HEK293 (cell line): ENCODE measurements around the gene ZNF710.

Source experiments
- CTCF ChIA-PET: fragments of 350-600 bp; formaldehyde crosslinking; extraction: SDS; loops from one replicate; lab custom pipeline; 2021; ENCODE audit warnings: antibody characterized with exemption; lab: Yijun Ruan, JAX
- POLR2A ChIA-PET: fragments of 300-600 bp; formaldehyde crosslinking; extraction: SDS; loops from one replicate; lab custom pipeline; 2020; ENCODE audit warnings: antibody characterized with exemption, inconsistent platforms; lab: Yijun Ruan, JAX
- H3K27ac ChIP-seq: fragments of 200-500 bp; sonication (Bioruptor generic); 2 replicates; pipeline ENCODE4 v1.5.1; 2014; ENCODE audit warnings: low read depth, low read length, control low read depth, inconsistent platforms; ENCODE audit errors: extremely low read depth
- H3K36me3 ChIP-seq, 2 experiments: fragments of 200-500 bp in 1 of 2; sonication (Bioruptor generic) in 1 of 2; 1 replicate in 1 of 2; 2 replicates in 1 of 2; pipeline ENCODE4 v1.5.1; 2014 to 2017; ENCODE audit warnings: inconsistent platforms in 2 of 2, low read length in 2 of 2; ENCODE audit not compliant: control insufficient read depth in 2 of 2, insufficient read depth in 1 of 2
- H3K4me1 ChIP-seq: fragments of 200-500 bp; sonication (Bioruptor generic); 2 replicates; pipeline ENCODE4 v1.5.1; 2014; ENCODE audit warnings: mild to moderate bottlenecking, low read length, inconsistent platforms; ENCODE audit not compliant: control insufficient read depth, insufficient read depth
- H3K4me3 ChIP-seq: 2 replicates; pipeline ENCODE4 v1.5.1; 2011; ENCODE audit warnings: low read depth, mild to moderate bottlenecking, control low read depth, low read length, moderate library complexity
- H3K9me3 ChIP-seq: fragments of 200-500 bp; sonication (Bioruptor generic); 2 replicates; pipeline ENCODE4 v1.5.1; 2014; ENCODE audit warnings: low read depth, low read length, inconsistent platforms; ENCODE audit not compliant: control insufficient read depth, insufficient read depth
- KLF1 ChIP-seq: fragments of 450-650 bp; formaldehyde crosslinking; IDR thresholded peaks from 2 replicates; pipeline ENCODE4 v1.5.1; 2016; ENCODE audit warnings: missing biosample characterization, missing genetic modification characterization
- MZF1 ChIP-seq: fragments of 450-650 bp; formaldehyde crosslinking; IDR thresholded peaks from 2 replicates; pipeline ENCODE4 v1.5.1; 2017; ENCODE audit warnings: missing biosample characterization, missing genetic modification characterization, borderline replicate concordance
- ZBTB20 ChIP-seq: fragments of 450-650 bp; formaldehyde crosslinking; IDR thresholded peaks from 2 replicates; pipeline ENCODE4 v1.5.1; 2016; ENCODE audit warnings: missing biosample characterization, missing genetic modification characterization
- ZNF157 ChIP-seq: fragments of 450-650 bp; formaldehyde crosslinking; IDR thresholded peaks from 2 replicates; pipeline ENCODE4 v1.5.1; 2016; ENCODE audit warnings: missing biosample characterization, missing genetic modification characterization
- ZNF16 ChIP-seq: fragments of 450-650 bp; formaldehyde crosslinking; IDR thresholded peaks from 2 replicates; pipeline ENCODE4 v1.5.1; 2016; ENCODE audit warnings: low read depth, missing biosample characterization, missing genetic modification characterization
- ZNF174 ChIP-seq: fragments of 450-650 bp; formaldehyde crosslinking; IDR thresholded peaks from 2 replicates; pipeline ENCODE4 v1.5.0; 2017; ENCODE audit warnings: missing biosample characterization, mild to moderate bottlenecking, missing genetic modification characterization
- ZNF274 ChIP-seq, 2 experiments: fragments of 200-500 bp in 1 of 2; fragments of 450-650 bp in 1 of 2; sonication (Bioruptor generic) in 1 of 2; formaldehyde crosslinking in 1 of 2; IDR thresholded peaks; 2 replicates each; pipeline versions ENCODE4 v1.5.1 to v1.6.1; 2014 to 2016; ENCODE audit warnings: borderline replicate concordance in 1 of 2, inconsistent platforms in 1 of 2, low read length in 1 of 2, missing biosample characterization in 1 of 2, missing genetic modification characterization in 1 of 2
- ZNF324 ChIP-seq: fragments of 450-650 bp; formaldehyde crosslinking; IDR thresholded peaks from 2 replicates; pipeline ENCODE4 v1.5.1; 2016; ENCODE audit warnings: missing biosample characterization, missing genetic modification characterization
- ZNF354C ChIP-seq: fragments of 450-650 bp; formaldehyde crosslinking; IDR thresholded peaks from 2 replicates; pipeline ENCODE4 v1.5.1; 2016; ENCODE audit warnings: missing biosample characterization, missing genetic modification characterization, low read depth, borderline replicate concordance
- ZNF366 ChIP-seq: fragments of 450-650 bp; formaldehyde crosslinking; conservative IDR thresholded peaks from 2 replicates; pipeline ENCODE4 v1.5.1; 2016; ENCODE audit warnings: missing biosample characterization, missing genetic modification characterization
- ZNF37A ChIP-seq: fragments of 450-650 bp; IDR thresholded peaks from 2 replicates; pipeline ENCODE4 v1.5.1; 2018; ENCODE audit warnings: missing biosample characterization, missing genetic modification characterization
- ZNF501 ChIP-seq: fragments of 450-650 bp; formaldehyde crosslinking; IDR thresholded peaks from 2 replicates; pipeline ENCODE4 v1.5.1; 2016; ENCODE audit warnings: missing biosample characterization, missing genetic modification characterization
- ZNF571 ChIP-seq: fragments of 450-650 bp; formaldehyde crosslinking; IDR thresholded peaks from 2 replicates; pipeline ENCODE4 v1.5.0; 2017; ENCODE audit warnings: missing biosample characterization, missing genetic modification characterization
- ZNF837 ChIP-seq: fragments of 450-650 bp; formaldehyde crosslinking; IDR thresholded peaks from 2 replicates; pipeline ENCODE4 v1.5.1; 2016; ENCODE audit warnings: missing biosample characterization, missing genetic modification characterization
- ZNF843 ChIP-seq: fragments of 450-650 bp; formaldehyde crosslinking; IDR thresholded peaks from 2 replicates; pipeline ENCODE4 v1.5.1; 2016; ENCODE audit warnings: missing biosample characterization, missing genetic modification characterization
- TF ChIP-seq, protein P1 (sequence below): fragments of 450-650 bp; formaldehyde crosslinking; IDR thresholded peaks from 2 replicates; pipeline ENCODE4 v1.5.1; 2016; ENCODE audit warnings: missing biosample characterization, missing genetic modification characterization
- TF ChIP-seq, protein P2 (sequence below): fragments of 450-650 bp; formaldehyde crosslinking; IDR thresholded peaks from 2 replicates; pipeline ENCODE4 v1.5.1; 2016; ENCODE audit warnings: missing biosample characterization, missing genetic modification characterization, low read depth
- TF ChIP-seq, protein P3 (sequence below): fragments of 450-650 bp; formaldehyde crosslinking; IDR thresholded peaks from 2 replicates; pipeline ENCODE4 v1.5.1; 2016; ENCODE audit warnings: missing biosample characterization, missing genetic modification characterization
- TF ChIP-seq, protein P4 (sequence below): fragments of 450-650 bp; formaldehyde crosslinking; IDR thresholded peaks from 2 replicates; pipeline ENCODE4 v1.5.1; 2016; ENCODE audit warnings: missing biosample characterization, missing genetic modification characterization

Gene ZNF710

DNA sequence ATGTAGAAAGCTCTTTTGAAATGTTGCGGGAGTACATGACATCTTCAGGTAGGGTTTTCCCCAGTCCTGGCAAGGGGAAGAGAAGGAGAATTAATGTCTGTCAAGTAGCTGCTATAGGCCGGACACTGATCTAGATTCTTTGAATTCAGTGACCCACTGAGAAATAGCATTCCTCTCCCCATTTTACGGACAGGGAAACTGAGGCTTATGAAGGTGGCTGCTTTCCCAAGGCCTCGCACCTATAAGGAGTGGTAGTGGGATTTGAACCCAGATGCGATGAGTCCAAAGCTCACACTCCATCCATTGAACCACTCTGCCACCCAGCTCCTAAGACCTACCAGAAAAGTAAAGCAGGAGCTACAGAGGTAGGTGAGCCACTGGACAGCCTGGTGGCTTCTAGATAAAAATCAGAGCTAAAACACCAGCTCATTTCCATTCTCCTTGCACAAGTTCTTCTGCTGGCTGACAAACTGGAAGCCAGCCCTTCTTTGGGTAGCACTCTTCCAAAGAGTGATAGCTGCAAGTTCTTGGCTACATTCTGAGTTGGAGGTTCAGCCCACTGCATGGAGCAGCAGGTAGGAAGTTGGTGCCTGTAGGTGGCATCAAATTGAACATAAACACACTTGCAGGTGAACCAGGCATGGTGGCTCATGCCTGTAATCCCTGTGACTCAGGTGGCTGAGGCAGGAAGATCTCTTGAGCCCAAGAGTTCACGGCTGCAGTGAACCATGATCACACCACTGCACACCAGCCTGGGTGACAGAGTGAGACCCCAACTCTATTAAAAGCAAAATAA lies 22.0 kb downstream of the ZNF710 start:
- POLR2A ChIA-PET, result no interaction called here
- no peaks in the 10 kb centered on the region for H3K9me3 ChIP-seq
- no peak overlapping the region for H3K4me3 ChIP-seq
- CTCF ChIA-PET, result interaction anchor here (0.5 to 1.5 kb wide), 5 partner anchors 10 to 48 kb away, joined by 3 to 6 read pairs (median 3); no protein-coding TSS in a partner anchor
- peaks cover 2% of the 10 kb centered on the region; the same call in 1 of the 2 replicates for H3K4me1 ChIP-seq
- H3K36me3 ChIP-seq, result no peaks in the 10 kb centered on the region; a peak in 1 of 3 replicates
- TF ChIP-seq MZF1 (no peak), ZNF501 (tag by site-specific recombination) (no peak), ZNF366 (tag by site-specific recombination) (no peak), ZNF354C (tag by site-specific recombination) (no peak), ZNF571 (tag by site-specific recombination) (no peak), ZNF16 (tag by site-specific recombination) (no peak), ZNF174 (tag by site-specific recombination) (no peak), ZBTB20 (tag by site-specific recombination) (no peak), ZNF274 (IDR thresholded peaks at IDR 0.05; ENCODE audit: low read length) (no peak), ZNF274 (tag by site-specific recombination; IDR thresholded peaks at IDR 0.05; ENCODE audit: borderline replicate concordance) (no peak), KLF1 (tag by site-specific recombination) (no peak), ZNF837 (tag by site-specific recombination) (no peak), ZNF157 (tag by site-specific recombination) (no peak), ZNF324 (tag by site-specific recombination) (no peak), ZNF37A (tag by site-specific recombination) (no peak), ZNF843 (tag by site-specific recombination) (no peak)
- TF ChIP-seq, protein P1, sequence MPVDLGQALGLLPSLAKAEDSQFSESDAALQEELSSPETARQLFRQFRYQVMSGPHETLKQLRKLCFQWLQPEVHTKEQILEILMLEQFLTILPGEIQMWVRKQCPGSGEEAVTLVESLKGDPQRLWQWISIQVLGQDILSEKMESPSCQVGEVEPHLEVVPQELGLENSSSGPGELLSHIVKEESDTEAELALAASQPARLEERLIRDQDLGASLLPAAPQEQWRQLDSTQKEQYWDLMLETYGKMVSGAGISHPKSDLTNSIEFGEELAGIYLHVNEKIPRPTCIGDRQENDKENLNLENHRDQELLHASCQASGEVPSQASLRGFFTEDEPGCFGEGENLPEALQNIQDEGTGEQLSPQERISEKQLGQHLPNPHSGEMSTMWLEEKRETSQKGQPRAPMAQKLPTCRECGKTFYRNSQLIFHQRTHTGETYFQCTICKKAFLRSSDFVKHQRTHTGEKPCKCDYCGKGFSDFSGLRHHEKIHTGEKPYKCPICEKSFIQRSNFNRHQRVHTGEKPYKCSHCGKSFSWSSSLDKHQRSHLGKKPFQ (tag by site-specific recombination), result no peak
- TF ChIP-seq, protein P2, sequence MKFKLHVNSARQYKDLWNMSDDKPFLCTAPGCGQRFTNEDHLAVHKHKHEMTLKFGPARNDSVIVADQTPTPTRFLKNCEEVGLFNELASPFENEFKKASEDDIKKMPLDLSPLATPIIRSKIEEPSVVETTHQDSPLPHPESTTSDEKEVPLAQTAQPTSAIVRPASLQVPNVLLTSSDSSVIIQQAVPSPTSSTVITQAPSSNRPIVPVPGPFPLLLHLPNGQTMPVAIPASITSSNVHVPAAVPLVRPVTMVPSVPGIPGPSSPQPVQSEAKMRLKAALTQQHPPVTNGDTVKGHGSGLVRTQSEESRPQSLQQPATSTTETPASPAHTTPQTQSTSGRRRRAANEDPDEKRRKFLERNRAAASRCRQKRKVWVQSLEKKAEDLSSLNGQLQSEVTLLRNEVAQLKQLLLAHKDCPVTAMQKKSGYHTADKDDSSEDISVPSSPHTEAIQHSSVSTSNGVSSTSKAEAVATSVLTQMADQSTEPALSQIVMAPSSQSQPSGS (tag by site-specific recombination), result no peak
- TF ChIP-seq, protein P3, sequence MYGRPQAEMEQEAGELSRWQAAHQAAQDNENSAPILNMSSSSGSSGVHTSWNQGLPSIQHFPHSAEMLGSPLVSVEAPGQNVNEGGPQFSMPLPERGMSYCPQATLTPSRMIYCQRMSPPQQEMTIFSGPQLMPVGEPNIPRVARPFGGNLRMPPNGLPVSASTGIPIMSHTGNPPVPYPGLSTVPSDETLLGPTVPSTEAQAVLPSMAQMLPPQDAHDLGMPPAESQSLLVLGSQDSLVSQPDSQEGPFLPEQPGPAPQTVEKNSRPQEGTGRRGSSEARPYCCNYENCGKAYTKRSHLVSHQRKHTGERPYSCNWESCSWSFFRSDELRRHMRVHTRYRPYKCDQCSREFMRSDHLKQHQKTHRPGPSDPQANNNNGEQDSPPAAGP (tag by site-specific recombination), result no peak
- TF ChIP-seq, protein P4, sequence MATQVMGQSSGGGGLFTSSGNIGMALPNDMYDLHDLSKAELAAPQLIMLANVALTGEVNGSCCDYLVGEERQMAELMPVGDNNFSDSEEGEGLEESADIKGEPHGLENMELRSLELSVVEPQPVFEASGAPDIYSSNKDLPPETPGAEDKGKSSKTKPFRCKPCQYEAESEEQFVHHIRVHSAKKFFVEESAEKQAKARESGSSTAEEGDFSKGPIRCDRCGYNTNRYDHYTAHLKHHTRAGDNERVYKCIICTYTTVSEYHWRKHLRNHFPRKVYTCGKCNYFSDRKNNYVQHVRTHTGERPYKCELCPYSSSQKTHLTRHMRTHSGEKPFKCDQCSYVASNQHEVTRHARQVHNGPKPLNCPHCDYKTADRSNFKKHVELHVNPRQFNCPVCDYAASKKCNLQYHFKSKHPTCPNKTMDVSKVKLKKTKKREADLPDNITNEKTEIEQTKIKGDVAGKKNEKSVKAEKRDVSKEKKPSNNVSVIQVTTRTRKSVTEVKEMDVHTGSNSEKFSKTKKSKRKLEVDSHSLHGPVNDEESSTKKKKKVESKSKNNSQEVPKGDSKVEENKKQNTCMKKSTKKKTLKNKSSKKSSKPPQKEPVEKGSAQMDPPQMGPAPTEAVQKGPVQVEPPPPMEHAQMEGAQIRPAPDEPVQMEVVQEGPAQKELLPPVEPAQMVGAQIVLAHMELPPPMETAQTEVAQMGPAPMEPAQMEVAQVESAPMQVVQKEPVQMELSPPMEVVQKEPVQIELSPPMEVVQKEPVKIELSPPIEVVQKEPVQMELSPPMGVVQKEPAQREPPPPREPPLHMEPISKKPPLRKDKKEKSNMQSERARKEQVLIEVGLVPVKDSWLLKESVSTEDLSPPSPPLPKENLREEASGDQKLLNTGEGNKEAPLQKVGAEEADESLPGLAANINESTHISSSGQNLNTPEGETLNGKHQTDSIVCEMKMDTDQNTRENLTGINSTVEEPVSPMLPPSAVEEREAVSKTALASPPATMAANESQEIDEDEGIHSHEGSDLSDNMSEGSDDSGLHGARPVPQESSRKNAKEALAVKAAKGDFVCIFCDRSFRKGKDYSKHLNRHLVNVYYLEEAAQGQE (tag by site-specific recombination), result no peak
- H3K27ac ChIP-seq, result no peak overlapping the region
